K562 (cell line): Measurements from ENCODE around the gene FBLIM1. TPM values are rescaled to one million over a fixed set of nuclear protein-coding genes. Genes with fewer than 3 reads are reported as not detected.
A peak's percentile ranks its signal among the peaks of the same experiment; 100 is the strongest.

ENCODE experiments used
- CEBPG ChIP-seq, 3 experiments: fragments of 200-800 bp in 1 of 3; sonication (Bioruptor generic) in 1 of 3; sonication (generic) in 1 of 3; formaldehyde crosslinking in 1 of 3; IDR thresholded peaks in 2 of 3; conservative IDR thresholded peaks in 1 of 3; 2 replicates each; pipeline versions ENCODE4 v1.6.1 to v1.8.0; 2016 to 2022; ENCODE audit warnings: missing compliant biosample characterization in 2 of 3, missing genetic modification characterization in 2 of 3, mild to moderate bottlenecking in 1 of 3, missing genetic modification reagents in 1 of 3
- COPS2 ChIP-seq: fragments of 450-650 bp; conservative IDR thresholded peaks from 2 replicates; pipeline ENCODE4 v1.6.1; 2016; ENCODE audit warnings: mild to moderate bottlenecking, moderate library complexity
- DEAF1 ChIP-seq: fragments of 450-650 bp; formaldehyde crosslinking; IDR thresholded peaks from 2 replicates; pipeline ENCODE4 v1.4.0; 2020; ENCODE audit warnings: mild to moderate bottlenecking, moderate library complexity
- DPF2 ChIP-seq: fragments of 450-650 bp; IDR thresholded peaks from 2 replicates; pipeline ENCODE4 v1.6.1; 2016
- FOXO4 ChIP-seq: fragments of 450-650 bp; formaldehyde crosslinking; IDR thresholded peaks from 2 replicates; pipeline ENCODE4 v1.4.0; 2020; ENCODE audit warnings: mild to moderate bottlenecking, moderate library complexity
- KDM2B ChIP-seq: fragments of 250-450 bp; sonication (Bioruptor Pico); IDR thresholded peaks from 2 replicates; pipeline ENCODE4 v1.8.0; 2021; ENCODE audit warnings: mild to moderate bottlenecking, moderate library complexity
- MAFF ChIP-seq: IDR thresholded peaks from 2 replicates; pipeline ENCODE4 v1.6.1; 2012; ENCODE audit warnings: low read length, improper control_type of control experiment
- RAD21 ChIP-seq, 2 experiments: fragments of 250-450 bp in 1 of 2; fragments of 450-650 bp in 1 of 2; sonication (Bioruptor Pico) in 1 of 2; formaldehyde crosslinking in 1 of 2; IDR thresholded peaks in 1 of 2; conservative IDR thresholded peaks in 1 of 2; 2 replicates each; pipeline versions ENCODE4 v1.4.0 to v1.8.0; 2020 to 2022; ENCODE audit warnings: mild to moderate bottlenecking in 2 of 2, moderate library complexity in 1 of 2
- SRSF7 ChIP-seq: fragments of 200-400 bp; formaldehyde crosslinking; optimal IDR thresholded peaks from 2 replicates; pipeline ENCODE3; 2017; ENCODE audit warnings: mild to moderate bottlenecking, low read depth, low read length
- VEZF1 ChIP-seq: fragments of 200-800 bp; sonication (Bioruptor generic); IDR thresholded peaks from 2 replicates; pipeline ENCODE4 v1.6.1; 2017; ENCODE audit warnings: missing genetic modification characterization, missing compliant biosample characterization
- ZFP1 ChIP-seq: fragments of 450-650 bp; formaldehyde crosslinking; IDR thresholded peaks from 2 replicates; pipeline ENCODE4 v1.4.0; 2020; ENCODE audit warnings: mild to moderate bottlenecking, mixed read lengths
- ZNF561 ChIP-seq: fragments of 450-650 bp; formaldehyde crosslinking; conservative IDR thresholded peaks from 2 replicates; pipeline ENCODE4 v1.4.0; 2020; ENCODE audit warnings: mild to moderate bottlenecking, moderate library complexity
- ZSCAN29 ChIP-seq: fragments of 450-650 bp; IDR thresholded peaks from 2 replicates; pipeline ENCODE4 v1.6.1; 2017
- polyA plus RNA-seq, 8 experiments: library from polyadenylated mRNA; depleted of rRNA in 4 of 8; stranded (reverse) in 5 of 8; unstranded in 3 of 8; fragments of >200 nt; fragmentation: Nextera tagmentation in 2 of 8; fragmentation: Illumina TruSeq in 1 of 8; extraction: Ambion mirVana in 2 of 8; extraction: Trizol in 1 of 8; gene quantifications; 2 replicates each; pipeline versions ENCODE4 v1.2.1 to v1.2.3, GENCODE V29; 2011 to 2014; ENCODE audit warnings: inconsistent platforms in 1 of 8, missing spikeins in 1 of 8
- total RNA-seq, 7 experiments: library from RNA; depleted of rRNA in 6 of 7; stranded (reverse); fragments of >200 nt in 6 of 7; fragmentation: Illumina TruSeq in 2 of 7; extraction: Trizol in 2 of 7; gene quantifications; 2 replicates each; pipeline versions ENCODE4 v1.2.1 to v1.2.3, GENCODE V29; 2011 to 2021; ENCODE audit warnings: low replicate concordance in 1 of 7
- TF ChIP-seq, protein P1 (sequence below): sonication (generic); formaldehyde crosslinking; IDR thresholded peaks from 2 replicates; pipeline ENCODE4 v1.8.1; 2023; ENCODE audit warnings: mild to moderate bottlenecking, missing genetic modification reagents
- TF ChIP-seq, protein P2 (sequence below): fragments of 150-350 bp; conservative IDR thresholded peaks from 2 replicates; pipeline ENCODE4 v1.6.1; 2014; ENCODE audit warnings: low read length
- TF ChIP-seq, protein P3 (sequence below): fragments of 250-450 bp; sonication (Bioruptor Pico); IDR thresholded peaks from 2 replicates; pipeline ENCODE4 v1.8.0; 2021; ENCODE audit warnings: borderline replicate concordance, mild to moderate bottlenecking, moderate library complexity; ENCODE audit not compliant: poor library complexity, severe bottlenecking

Gene FBLIM1
- total and polyA plus RNA-seq, 9 of the 15 experiments (the other 6 are each of a cell fraction or from before 2014, with no cell fraction given) = 0.14 to 0.24 TPM; not detected in 7

- TF ChIP-seq FOXO4 (no peak), RAD21 (CRISPR knock-in tag; conservative IDR thresholded peaks at IDR 0.05 in 1 of 2, IDR thresholded peaks at IDR 0.05 in 1 of 2) (no peak), CEBPG (CRISPR knock-in tag; IDR thresholded peaks at IDR 0.05) (no peak), CEBPG (tag; conservative IDR thresholded peaks at IDR 0.05 in 1 of 2, IDR thresholded peaks at IDR 0.05 in 1 of 2) (no peak), DPF2 (peak; percentile 32; the same call in 1 of the 2 replicates), KDM2B (CRISPR knock-in tag) (no peak), SRSF7 (no peak), ZFP1 (CRISPR knock-in tag) (no peak), DEAF1 (CRISPR knock-in tag) (no peak), ZSCAN29 (no peak), ZNF561 (CRISPR knock-in tag) (no peak), VEZF1 (0 out of 2 replicates have a peak, but pooled peaks have one; percentile 20), COPS2 (no peak), MAFF (no peak)
- TF ChIP-seq, protein P1, sequence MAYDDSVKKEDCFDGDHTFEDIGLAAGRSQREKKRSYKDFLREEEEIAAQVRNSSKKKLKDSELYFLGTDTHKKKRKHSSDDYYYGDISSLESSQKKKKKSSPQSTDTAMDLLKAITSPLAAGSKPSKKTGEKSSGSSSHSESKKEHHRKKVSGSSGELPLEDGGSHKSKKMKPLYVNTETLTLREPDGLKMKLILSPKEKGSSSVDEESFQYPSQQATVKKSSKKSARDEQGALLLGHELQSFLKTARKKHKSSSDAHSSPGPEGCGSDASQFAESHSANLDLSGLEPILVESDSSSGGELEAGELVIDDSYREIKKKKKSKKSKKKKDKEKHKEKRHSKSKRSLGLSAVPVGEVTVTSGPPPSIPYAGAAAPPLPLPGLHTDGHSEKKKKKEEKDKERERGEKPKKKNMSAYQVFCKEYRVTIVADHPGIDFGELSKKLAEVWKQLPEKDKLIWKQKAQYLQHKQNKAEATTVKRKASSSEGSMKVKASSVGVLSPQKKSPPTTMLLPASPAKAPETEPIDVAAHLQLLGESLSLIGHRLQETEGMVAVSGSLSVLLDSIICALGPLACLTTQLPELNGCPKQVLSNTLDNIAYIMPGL (CRISPR knock-in tag) = no peak
- TF ChIP-seq, protein P2, sequence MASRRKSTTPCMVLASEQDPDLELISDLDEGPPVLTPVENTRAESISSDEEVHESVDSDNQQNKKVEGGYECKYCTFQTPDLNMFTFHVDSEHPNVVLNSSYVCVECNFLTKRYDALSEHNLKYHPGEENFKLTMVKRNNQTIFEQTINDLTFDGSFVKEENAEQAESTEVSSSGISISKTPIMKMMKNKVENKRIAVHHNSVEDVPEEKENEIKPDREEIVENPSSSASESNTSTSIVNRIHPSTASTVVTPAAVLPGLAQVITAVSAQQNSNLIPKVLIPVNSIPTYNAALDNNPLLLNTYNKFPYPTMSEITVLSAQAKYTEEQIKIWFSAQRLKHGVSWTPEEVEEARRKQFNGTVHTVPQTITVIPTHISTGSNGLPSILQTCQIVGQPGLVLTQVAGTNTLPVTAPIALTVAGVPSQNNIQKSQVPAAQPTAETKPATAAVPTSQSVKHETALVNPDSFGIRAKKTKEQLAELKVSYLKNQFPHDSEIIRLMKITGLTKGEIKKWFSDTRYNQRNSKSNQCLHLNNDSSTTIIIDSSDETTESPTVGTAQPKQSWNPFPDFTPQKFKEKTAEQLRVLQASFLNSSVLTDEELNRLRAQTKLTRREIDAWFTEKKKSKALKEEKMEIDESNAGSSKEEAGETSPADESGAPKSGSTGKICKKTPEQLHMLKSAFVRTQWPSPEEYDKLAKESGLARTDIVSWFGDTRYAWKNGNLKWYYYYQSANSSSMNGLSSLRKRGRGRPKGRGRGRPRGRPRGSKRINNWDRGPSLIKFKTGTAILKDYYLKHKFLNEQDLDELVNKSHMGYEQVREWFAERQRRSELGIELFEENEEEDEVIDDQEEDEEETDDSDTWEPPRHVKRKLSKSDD = no peak
- TF ChIP-seq, protein P3, sequence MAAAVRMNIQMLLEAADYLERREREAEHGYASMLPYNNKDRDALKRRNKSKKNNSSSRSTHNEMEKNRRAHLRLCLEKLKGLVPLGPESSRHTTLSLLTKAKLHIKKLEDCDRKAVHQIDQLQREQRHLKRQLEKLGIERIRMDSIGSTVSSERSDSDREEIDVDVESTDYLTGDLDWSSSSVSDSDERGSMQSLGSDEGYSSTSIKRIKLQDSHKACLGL = no peak
Measured at GRCh38 chr1:15761366-15762128, 3.0 kb downstream of the FBLIM1 start (continued).
